Naive thymus-derived CD4-positive, alpha-beta T cell (primary cell): Measurements from ENCODE around the gene C9orf72. TPM values are rescaled to one million over a fixed set of nuclear protein-coding genes. Genes with fewer than 3 reads are reported as not detected.

ENCODE experiments used
- ATAC-seq: fragments of 150-1000 bp; cut with Tn5 transposase; 2 replicates; pipeline ENCODE4 v1.10.0; 2021; ENCODE audit warnings: mild to moderate bottlenecking, moderate library complexity
- CTCF ChIA-PET: fragments of 350-600 bp; sonication (Branson Sonifier 250); formaldehyde crosslinking; loops from one replicate; lab custom pipeline; 2021; ENCODE audit warnings: antibody characterized with exemption; lab: Charles Lee
- POLR2A ChIA-PET: fragments of 350-600 bp; sonication (Branson Sonifier 250); formaldehyde crosslinking; loops from one replicate; lab custom pipeline; 2021; ENCODE audit warnings: antibody characterized with exemption, inconsistent platforms; lab: Charles Lee
- DNase-seq, 9 donors: peaks; one replicate each; pipeline versions ENCODE4 v3.0.0 to v3.0.0-alpha.2; 2020 to 2022; ENCODE audit warnings: mixed read lengths in 1 of 9
- H3K27ac ChIP-seq: one replicate; pipeline ENCODE4 v1.7.0; 2013; ENCODE audit warnings: mild to moderate bottlenecking, low read depth, low read length, moderate library complexity
- H3K27me3 ChIP-seq, 2 donors: one replicate each; pipeline ENCODE4 v1.7.0; 2013; ENCODE audit warnings: low read length in 2 of 2, mild to moderate bottlenecking in 2 of 2, moderate library complexity in 2 of 2; ENCODE audit not compliant: control insufficient read depth in 2 of 2, insufficient read depth in 2 of 2
- H3K36me3 ChIP-seq, 3 experiments: 1 replicate in 2 of 3; 2 replicates in 1 of 3; pipeline ENCODE4 v1.7.0; 2013; ENCODE audit warnings: low read length in 3 of 3, mild to moderate bottlenecking in 3 of 3, moderate library complexity in 1 of 3; ENCODE audit not compliant: insufficient read depth in 3 of 3, control insufficient read depth in 2 of 3
- H3K4me1 ChIP-seq, 2 donors: one replicate each; pipeline ENCODE4 v1.7.0; 2013; ENCODE audit warnings: low read length in 2 of 2, mild to moderate bottlenecking in 2 of 2, moderate library complexity in 1 of 2; ENCODE audit not compliant: control insufficient read depth in 2 of 2, insufficient read depth in 2 of 2
- H3K4me3 ChIP-seq: 2 replicates; pipeline ENCODE4 v1.7.0; 2013; ENCODE audit warnings: mild to moderate bottlenecking, low read length
- H3K9me3 ChIP-seq, 3 experiments: 1 replicate in 2 of 3; 2 replicates in 1 of 3; pipeline ENCODE4 v1.7.0; 2013; ENCODE audit warnings: low read length in 3 of 3; ENCODE audit not compliant: control insufficient read depth in 2 of 3
- H3K27ac Mint-ChIP-seq, 9 donors: one replicate each; pipeline ENCODE4 v1.8.0; 2020 to 2022; ENCODE audit warnings: mixed read lengths in 9 of 9, mild to moderate bottlenecking in 8 of 9, moderate library complexity in 5 of 9, inconsistent platforms in 2 of 9
- H3K27me3 Mint-ChIP-seq, 5 donors: one replicate each; pipeline ENCODE4 v1.8.0; 2021 to 2022; ENCODE audit warnings: mixed read lengths in 5 of 5, mild to moderate bottlenecking in 1 of 5
- H3K36me3 Mint-ChIP-seq, 5 donors: one replicate each; pipeline ENCODE4 v1.8.0; 2020 to 2022; ENCODE audit warnings: mixed read lengths in 5 of 5, mild to moderate bottlenecking in 3 of 5, inconsistent platforms in 1 of 5
- H3K4me1 Mint-ChIP-seq, 7 donors: one replicate each; pipeline ENCODE4 v1.8.0; 2020 to 2022; ENCODE audit warnings: mixed read lengths in 7 of 7, mild to moderate bottlenecking in 3 of 7, inconsistent platforms in 1 of 7
- H3K4me3 Mint-ChIP-seq, 10 donors: one replicate each; pipeline ENCODE4 v1.8.0; 2020 to 2022; ENCODE audit warnings: mild to moderate bottlenecking in 10 of 10, mixed read lengths in 10 of 10, moderate library complexity in 6 of 10, inconsistent platforms in 2 of 10
- H3K9me3 Mint-ChIP-seq, 11 donors: one replicate each; pipeline ENCODE4 v1.8.0; 2020 to 2022; ENCODE audit warnings: mixed read lengths in 11 of 11, mild to moderate bottlenecking in 4 of 11, inconsistent platforms in 1 of 11, moderate library complexity in 1 of 11
- intact Hi-C, 2 donors: fragments of 100-400 bp; cut with micrococcal nuclease; formaldehyde crosslinking; loops; one replicate each; pipeline ENCODE4 v1.15.1; 2023
- polyA plus RNA-seq, 2 donors: library from polyadenylated mRNA; unstranded; fragments of 300-500 nt; fragmentation: Illumina TruSeq; gene quantifications; one replicate each; pipeline ENCODE4 v1.2.3, GENCODE V29; 2021
- total RNA-seq, 6 experiments: library from RNA in 5 of 6; stranded (reverse) in 5 of 6; gene quantifications; 1 replicate in 5 of 6; 2 replicates in 1 of 6; pipeline ENCODE4 v1.2.3 and lab custom pipeline; 2021 to 2026

Gene C9orf72
- total and polyA plus RNA-seq, 7 experiments from 2014 or later, result 9.2 to 65.8 (median 25.9) TPM

- Mint-ChIP-seq H3K36me3 (no peaks in the 10 kb centered on the region), H3K4me1 (no peaks in the 10 kb centered on the region), H3K4me3 (no peak overlapping the region), H3K27ac (no peak overlapping the region), H3K9me3 (peaks cover 0 to 13% (median under 1%) of the 10 kb centered on the region in 11 donors), H3K27me3 (peaks cover 35 to 51% (median 38%) of the 10 kb centered on the region in 5 donors)
- DNase-seq (no peak), ATAC-seq (no peak)
- H3K9me3 ChIP-seq, result no peaks in the 10 kb centered on the region
- H3K27me3 ChIP-seq, result peaks cover 0 to 5% of the 10 kb centered on the region in 2 donors
- POLR2A ChIA-PET, result no interaction called here
- H3K4me3 ChIP-seq, result no peak overlapping the region
- CTCF ChIA-PET, result no interaction called here
- intact Hi-C loops, result no loop called here
- no peak overlapping the region for H3K27ac ChIP-seq
- no peaks in the 10 kb centered on the region for H3K4me1 ChIP-seq
- no peaks in the 10 kb centered on the region for H3K36me3 ChIP-seq
Observed at GRCh38 chr9:27586304-27586703, 13.0 kb upstream of the C9orf72 start.

- Histone ChIP-seq H3K4me1 (no peaks in the 10 kb centered on the region), H3K27me3 (no peaks in the 10 kb centered on the region), H3K4me3 (no peak overlapping the region), H3K27ac (no peak overlapping the region), H3K9me3 (no peaks in the 10 kb centered on the region), H3K36me3 (no peaks in the 10 kb centered on the region)
- intact Hi-C loops, result no loop called here
- H3K27me3 Mint-ChIP-seq, result peaks cover 22 to 44% (median 35%) of the 10 kb centered on the region in 5 donors
- no peak for ATAC-seq
- peaks cover 0 to 5% (median 0%) of the 10 kb centered on the region in 11 donors for H3K9me3 Mint-ChIP-seq
- DNase-seq, result no peak
- no peaks in the 10 kb centered on the region for H3K4me1 Mint-ChIP-seq
- no peak overlapping the region for H3K27ac Mint-ChIP-seq
- POLR2A ChIA-PET, result no interaction called here
- no peak overlapping the region for H3K4me3 Mint-ChIP-seq
- CTCF ChIA-PET, result interaction anchor here (0.6 kb wide), 1 partner anchor 15 kb away, joined by 3 read pairs; no protein-coding TSS in a partner anchor
- H3K36me3 Mint-ChIP-seq, result no peaks in the 10 kb centered on the region
Observed at GRCh38 chr9:27584931-27585330, 11.7 kb upstream of the C9orf72 start.

- intact Hi-C loops, result no loop called here
- ATAC-seq (no peak), DNase-seq (no peak)
- Histone ChIP-seq H3K4me1 (no peaks in the 10 kb centered on the region), H3K27me3 (no peaks in the 10 kb centered on the region), H3K9me3 (no peaks in the 10 kb centered on the region), H3K36me3 (no peaks in the 10 kb centered on the region), H3K4me3 (no peak overlapping the region), H3K27ac (no peak overlapping the region)
- Mint-ChIP-seq H3K27ac (no peak overlapping the region), H3K27me3 (peaks cover 17 to 34% (median 30%) of the 10 kb centered on the region in 5 donors), H3K9me3 (peaks cover 2 to 10% (median 7%) of the 10 kb centered on the region in 11 donors), H3K4me3 (no peak overlapping the region), H3K36me3 (peaks cover 0 to 4% (median 0%) of the 10 kb centered on the region in 5 donors), H3K4me1 (no peaks in the 10 kb centered on the region)
- CTCF ChIA-PET, result no interaction called here
- POLR2A ChIA-PET, result no interaction called here
Observed at GRCh38 chr9:27582794-27583193, 9.5 kb upstream of the C9orf72 start.

- Mint-ChIP-seq H3K27me3 (peaks cover 7 to 25% (median 22%) of the 10 kb centered on the region in 5 donors), H3K4me3 (no peak overlapping the region), H3K4me1 (no peaks in the 10 kb centered on the region), H3K36me3 (peaks cover 0 to 4% (median 0%) of the 10 kb centered on the region in 5 donors), H3K9me3 (peaks cover 2 to 10% (median 7%) of the 10 kb centered on the region in 11 donors), H3K27ac (no peak overlapping the region)
- ChIA-PET CTCF (no interaction called here), POLR2A (no interaction called here)
- H3K36me3 ChIP-seq, result no peaks in the 10 kb centered on the region
- H3K27me3 ChIP-seq, result no peaks in the 10 kb centered on the region
- no peak overlapping the region for H3K27ac ChIP-seq
- H3K4me1 ChIP-seq, result no peaks in the 10 kb centered on the region
- H3K9me3 ChIP-seq, result no peaks in the 10 kb centered on the region
- intact Hi-C loops, result no loop called here
- ATAC-seq, result no peak
- DNase-seq, result no peak
- H3K4me3 ChIP-seq, result no peak overlapping the region
Observed at GRCh38 chr9:27581826-27582225, 8.5 kb upstream of the C9orf72 start.

GRCh38 chr9:27573634-27574590, 631 bp upstream of the C9orf72 start:
- intact Hi-C loops, result loop anchor here (1.0 to 2.0 kb wide), 9 partner anchors 15 to 682 kb away; partner anchors contain the start of genes CAAP1 (in 2 of the 2), IFT74 (in 2 of the 2), PLAA (in 2 of the 2) and MOB3B (in 1 of the 2)
- peaks cover 0 to 4% (median 0%) of the 10 kb centered on the region in 5 donors for H3K27me3 Mint-ChIP-seq
- DNase-seq, result peak; percentile 74 to 99 (median 98)
- peaks cover 16 to 46% (median 32%) of the 10 kb centered on the region in 7 donors for H3K4me1 Mint-ChIP-seq
- ChIA-PET POLR2A (interaction anchor here (0.7 to 1.9 kb wide), 6 partner anchors 11 to 681 kb away, joined by 3 to 14 read pairs (median 4); partner anchors contain the start of genes CAAP1 and IFT74), CTCF (interaction anchor here (1.5 kb wide), 1 partner anchor 12 kb away, joined by 3 read pairs; no protein-coding TSS in a partner anchor)
- peak; percentile 87 for ATAC-seq
- peak overlapping the region; percentile 91 to 98 (median 97) for H3K4me3 Mint-ChIP-seq
- no peaks in the 10 kb centered on the region for H3K9me3 ChIP-seq
- peak overlapping the region; percentile 99 for H3K27ac ChIP-seq
- peak overlapping the region; percentile 96 to 100 (median 99) for H3K27ac Mint-ChIP-seq
- H3K27me3 ChIP-seq, result no peaks in the 10 kb centered on the region
- H3K36me3 Mint-ChIP-seq, result peaks cover 0 to 7% (median 0%) of the 10 kb centered on the region in 5 donors
- peaks cover 2 to 14% (median 7%) of the 10 kb centered on the region in 11 donors for H3K9me3 Mint-ChIP-seq
- peaks cover 0 to 4% (median 0%) of the 10 kb centered on the region in 3 experiments for H3K36me3 ChIP-seq
- H3K4me3 ChIP-seq, result peak overlapping the region; percentile 79
- peaks cover 6 to 10% of the 10 kb centered on the region in 2 donors for H3K4me1 ChIP-seq

GRCh38 chr9:27572566-27572917, 739 bp downstream of the C9orf72 start:
- H3K27ac ChIP-seq, result peak overlapping the region; percentile 99
- no peaks in the 10 kb centered on the region for H3K9me3 ChIP-seq
- Mint-ChIP-seq H3K9me3 (peaks cover 0 to 6% (median 0%) of the 10 kb centered on the region in 11 donors), H3K4me3 (peak overlapping the region; percentile 91 to 98 (median 96)), H3K27ac (peak overlapping the region; percentile 96 to 100 (median 99)), H3K4me1 (peaks cover 18 to 53% (median 38%) of the 10 kb centered on the region in 7 donors), H3K27me3 (peaks cover 0 to 2% (median 0%) of the 10 kb centered on the region in 5 donors), H3K36me3 (peaks cover 0 to 4% (median 0%) of the 10 kb centered on the region in 5 donors)
- ATAC-seq (peak; percentile 45), DNase-seq (peak in 7 of 9 donors; percentile 27 to 73 (median 65))
- H3K27me3 ChIP-seq, result no peaks in the 10 kb centered on the region
- intact Hi-C loops, result loop anchor here (1.0 to 2.0 kb wide), 4 partner anchors 8 to 626 kb away; partner anchors contain the start of gene PLAA (in 1 of the 2)
- peaks cover 6 to 10% of the 10 kb centered on the region in 2 donors for H3K4me1 ChIP-seq
- peak overlapping the region; percentile 79 for H3K4me3 ChIP-seq
- CTCF ChIA-PET, result no interaction called here
- peaks cover 0 to 4% (median 0%) of the 10 kb centered on the region in 3 experiments for H3K36me3 ChIP-seq
- POLR2A ChIA-PET, result interaction anchor here (1.2 to 1.9 kb wide), 5 partner anchors 10 to 680 kb away, joined by 3 to 14 read pairs (median 3); partner anchors contain the start of genes CAAP1 and IFT74
